Thyroid gland (tissue), 4 donors: ENCODE data around the gene DGCR2. TPM values are rescaled to one million over a fixed set of nuclear protein-coding genes. Genes with fewer than 3 reads are reported as not detected.
"Not testable (repeated sequence)": the region's sequence is repeated elsewhere in the genome, so short reads cannot be mapped to it uniquely, and the experiment has no call there.

Experiments
- DNase-seq, 2 donors: peaks; one replicate each; pipeline ENCODE4 v3.0.0-alpha.2; 2019
- H3K27ac ChIP-seq, 3 donors: fragments of 200-600 bp; sonication (generic); 1 replicate in 2 of 3; 2 replicates in 1 of 3; pipeline ENCODE4 v1.5.1; 2016 to 2019; ENCODE audit warnings: mild to moderate bottlenecking in 1 of 3, moderate library complexity in 1 of 3
- H3K27me3 ChIP-seq: fragments of 200-600 bp; sonication (generic); one replicate; pipeline ENCODE4 v1.5.1; 2019
- H3K36me3 ChIP-seq, 2 donors: fragments of 200-600 bp; sonication (generic); one replicate each; pipeline ENCODE4 v1.5.1; 2016 to 2019
- H3K4me1 ChIP-seq, 2 donors: fragments of 200-600 bp; sonication (generic); one replicate each; pipeline ENCODE4 v1.5.1; 2017 to 2019
- H3K4me3 ChIP-seq, 3 donors: fragments of 200-600 bp; sonication (generic); replicated peaks in 1 of 3; 1 replicate in 2 of 3; 2 replicates in 1 of 3; pipeline ENCODE4 v1.5.1; 2016; ENCODE audit warnings: mild to moderate bottlenecking in 1 of 3
- H3K9me3 ChIP-seq: fragments of 200-600 bp; sonication (generic); one replicate; pipeline ENCODE4 v1.5.1; 2017
- POLR2A ChIP-seq, 2 donors: fragments of 450-650 bp; IDR thresholded peaks; one replicate each; pipeline ENCODE4 v1.6.1; 2017; ENCODE audit warnings: antibody characterized with exemption in 2 of 2, mild to moderate bottlenecking in 2 of 2, moderate library complexity in 1 of 2
- WGBS, 2 donors: methylation state at CpG; one replicate each; pipeline ENCODE4 v1.1.5; 2017; 5-methylcytosine and 5-hydroxymethylcytosine counted together
- intact Hi-C: fragments of 100-400 bp; cut with DNase I; formaldehyde crosslinking; loops from one replicate; pipeline ENCODE4 v1.15.1; 2023
- total RNA-seq, 4 donors: library from RNA; depleted of rRNA; stranded (reverse); fragments of >200 nt; gene quantifications; one replicate each; pipeline ENCODE4 v1.2.3, GENCODE V29; 2016
- TF ChIP-seq, protein P1 (sequence below), 6 experiments: fragments of 200-600 bp in 3 of 6; fragments of 450-650 bp in 3 of 6; sonication (generic) in 3 of 6; IDR thresholded peaks; one replicate each; pipeline ENCODE4 v1.5.1; 2016 to 2019; ENCODE audit warnings: antibody characterized with exemption in 6 of 6, mild to moderate bottlenecking in 2 of 6, inconsistent platforms in 1 of 6, moderate library complexity in 1 of 6

The DGCR2 gene
- total RNA-seq, 4 donors from 2014 or later = 49.3 to 106 (median 86.9) TPM

DNA sequence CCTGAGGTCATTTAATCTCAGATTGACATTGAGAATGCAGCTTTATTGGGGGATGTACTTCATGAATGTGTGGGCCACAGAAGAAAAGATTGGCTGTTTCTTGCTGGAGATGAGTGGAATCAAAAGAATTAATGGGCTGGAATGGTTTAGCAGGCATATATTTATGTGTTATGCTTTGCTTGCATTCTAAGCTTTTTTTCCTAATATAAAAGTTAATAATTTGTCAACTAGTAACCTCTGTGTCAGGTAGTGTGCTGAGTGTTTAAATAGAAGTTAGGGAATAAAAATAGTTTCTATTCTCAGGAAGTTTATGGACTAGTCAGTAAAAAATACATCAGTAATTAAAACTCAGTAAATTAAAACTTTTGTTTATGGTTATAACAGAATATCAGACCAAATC lies 118.7 kb downstream of the DGCR2 start:
- Histone ChIP-seq H3K27me3 (no peaks in the 10 kb centered on the region), H3K27ac (no peak overlapping the region), H3K9me3 (no peaks in the 10 kb centered on the region), H3K4me3 (no peak overlapping the region), H3K4me1 (no peaks in the 10 kb centered on the region), H3K36me3 (no peaks in the 10 kb centered on the region)
- TF ChIP-seq, protein P1, sequence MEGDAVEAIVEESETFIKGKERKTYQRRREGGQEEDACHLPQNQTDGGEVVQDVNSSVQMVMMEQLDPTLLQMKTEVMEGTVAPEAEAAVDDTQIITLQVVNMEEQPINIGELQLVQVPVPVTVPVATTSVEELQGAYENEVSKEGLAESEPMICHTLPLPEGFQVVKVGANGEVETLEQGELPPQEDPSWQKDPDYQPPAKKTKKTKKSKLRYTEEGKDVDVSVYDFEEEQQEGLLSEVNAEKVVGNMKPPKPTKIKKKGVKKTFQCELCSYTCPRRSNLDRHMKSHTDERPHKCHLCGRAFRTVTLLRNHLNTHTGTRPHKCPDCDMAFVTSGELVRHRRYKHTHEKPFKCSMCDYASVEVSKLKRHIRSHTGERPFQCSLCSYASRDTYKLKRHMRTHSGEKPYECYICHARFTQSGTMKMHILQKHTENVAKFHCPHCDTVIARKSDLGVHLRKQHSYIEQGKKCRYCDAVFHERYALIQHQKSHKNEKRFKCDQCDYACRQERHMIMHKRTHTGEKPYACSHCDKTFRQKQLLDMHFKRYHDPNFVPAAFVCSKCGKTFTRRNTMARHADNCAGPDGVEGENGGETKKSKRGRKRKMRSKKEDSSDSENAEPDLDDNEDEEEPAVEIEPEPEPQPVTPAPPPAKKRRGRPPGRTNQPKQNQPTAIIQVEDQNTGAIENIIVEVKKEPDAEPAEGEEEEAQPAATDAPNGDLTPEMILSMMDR (IDR thresholded peaks at IDR 0.05) = no peak
- TF ChIP-seq POLR2A (IDR thresholded peaks at IDR 0.05) = no peak
- DNase-seq = no peak
- intact Hi-C loops = no loop called here

DNA sequence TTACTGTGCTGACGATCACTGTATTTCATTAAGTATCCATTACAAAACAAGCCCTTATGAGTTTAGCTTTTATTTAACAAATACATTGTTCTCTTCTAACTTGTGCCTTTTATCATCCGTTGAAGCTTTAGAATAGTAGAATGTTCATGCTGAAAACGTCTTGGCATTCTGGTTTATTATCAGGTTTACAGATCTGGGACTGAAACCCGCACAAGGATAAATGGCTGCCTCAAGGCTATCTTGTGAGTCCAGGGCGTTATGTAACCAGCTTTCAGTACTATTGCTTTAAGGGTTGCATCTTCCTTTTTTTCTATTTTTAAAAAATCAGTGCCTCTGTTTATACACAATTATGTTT lies 119.6 kb downstream of the DGCR2 start:
- no peak for DNase-seq
- 60 to 63% methylated on average over 5 of the region's 5 CpGs for WGBS, 2 donors
- peaks cover 0 to 5% of the 10 kb centered on the region in 2 donors for H3K4me1 ChIP-seq
- H3K9me3 ChIP-seq = no peaks in the 10 kb centered on the region
- no peak overlapping the region for H3K27ac ChIP-seq
- H3K27me3 ChIP-seq = no peaks in the 10 kb centered on the region
- intact Hi-C loops = no loop called here
- TF ChIP-seq, protein P1 (IDR thresholded peaks at IDR 0.05) = no peak
- no peak for TF ChIP-seq POLR2A (IDR thresholded peaks at IDR 0.05)
- no peak overlapping the region for H3K4me3 ChIP-seq
- H3K36me3 ChIP-seq = no peaks in the 10 kb centered on the region

DNA sequence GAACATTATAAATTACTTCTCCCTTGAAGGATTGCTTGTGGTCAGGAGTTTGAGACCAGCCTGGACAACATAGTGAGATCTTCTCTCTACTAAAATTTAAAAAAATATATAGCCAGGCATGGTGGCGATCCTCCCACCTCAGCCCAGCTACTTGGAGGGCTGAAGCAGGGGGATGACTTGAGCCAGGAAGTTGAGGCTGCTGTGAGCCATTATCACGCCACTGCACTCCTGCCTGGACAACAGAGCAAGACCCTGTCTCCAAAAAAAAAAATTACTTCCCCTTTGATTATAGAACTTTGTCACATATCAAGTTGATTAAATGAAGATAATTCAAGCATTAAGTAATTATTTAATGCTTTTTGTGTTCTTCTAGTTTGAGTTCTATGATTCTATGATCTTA lies 121.0 kb downstream of the DGCR2 start:
- H3K4me3 ChIP-seq = no peak overlapping the region
- no peak for DNase-seq
- H3K27me3 ChIP-seq = no peaks in the 10 kb centered on the region
- TF ChIP-seq, protein P1 (IDR thresholded peaks at IDR 0.05) = no peak
- no peak for TF ChIP-seq POLR2A (IDR thresholded peaks at IDR 0.05)
- no peaks in the 10 kb centered on the region for H3K36me3 ChIP-seq
- no peaks in the 10 kb centered on the region for H3K9me3 ChIP-seq
- peaks cover 0 to 13% of the 10 kb centered on the region in 2 donors for H3K4me1 ChIP-seq
- no peak overlapping the region for H3K27ac ChIP-seq
- intact Hi-C loops = no loop called here
- 86 to 90% methylated on average over 2 of the region's 2 CpGs for WGBS, 2 donors

DNA sequence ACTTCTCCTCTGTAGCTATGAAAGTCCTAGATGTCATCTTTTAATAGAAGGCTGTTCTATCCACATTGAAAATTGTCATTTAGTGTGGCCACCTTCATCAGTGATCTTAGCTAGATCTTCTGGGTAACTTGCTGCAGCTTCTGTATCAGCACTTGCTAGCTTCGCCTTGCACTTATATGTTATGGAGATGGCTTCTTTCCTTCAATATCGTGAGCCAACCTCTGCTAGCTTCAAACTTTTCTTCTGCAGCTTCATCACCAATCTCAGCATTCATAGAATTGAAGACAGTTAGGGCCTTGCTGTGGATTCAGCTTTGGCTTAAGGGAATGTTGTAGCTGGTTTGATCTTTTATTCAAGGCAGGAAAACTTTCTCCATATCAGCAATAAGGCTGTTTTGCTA lies 122.1 kb downstream of the DGCR2 start:
- H3K27me3 ChIP-seq, H3K36me3 ChIP-seq, H3K4me3 ChIP-seq, intact Hi-C loops, DNase-seq, H3K9me3 ChIP-seq, H3K27ac ChIP-seq: not testable (repeated sequence)
- peaks cover 0 to 13% of the 10 kb centered on the region in 2 donors for H3K4me1 ChIP-seq
- WGBS, 2 donors = 92 to 93% methylated on average over 2 of the region's 2 CpGs

DNA sequence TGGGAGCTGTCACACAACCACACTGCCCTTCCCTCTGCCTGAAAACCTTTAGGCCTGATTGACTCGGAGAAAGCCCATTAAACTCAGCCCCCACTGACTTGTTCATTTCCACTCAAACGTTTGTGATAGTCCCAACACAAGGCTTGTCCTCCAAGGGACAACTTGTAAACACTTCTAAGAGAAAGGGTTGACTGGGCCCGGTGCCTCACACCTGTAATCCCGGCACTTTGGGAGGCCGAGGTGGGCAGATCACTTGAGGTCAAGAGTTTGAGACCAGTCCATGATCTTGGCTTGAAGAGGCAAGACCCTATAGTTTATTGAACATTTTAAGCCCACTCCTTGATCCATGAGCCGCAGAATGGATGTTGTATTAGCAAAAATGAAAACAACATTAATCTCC lies 122.8 kb downstream of the DGCR2 start:
- intact Hi-C loops = no loop called here
- WGBS, 2 donors = 75 to 83% methylated on average over 6 of the region's 6 CpGs
- H3K4me3 ChIP-seq = no peak overlapping the region

More for the DNA sequence above, 122.8 kb downstream of the DGCR2 start:
- DNase-seq = no peak
- H3K27ac ChIP-seq = no peak overlapping the region
- no peaks in the 10 kb centered on the region for H3K9me3 ChIP-seq
- peaks cover 0 to 13% of the 10 kb centered on the region in 2 donors for H3K4me1 ChIP-seq
- no peaks in the 10 kb centered on the region for H3K36me3 ChIP-seq
- no peaks in the 10 kb centered on the region for H3K27me3 ChIP-seq
- no peak for TF ChIP-seq POLR2A (IDR thresholded peaks at IDR 0.05)
- TF ChIP-seq, protein P1 (IDR thresholded peaks at IDR 0.05) = no peak
